Stimulated activated CD8-positive, alpha-beta memory T cell treated with anti-CD3 and anti-CD28 coated beads, Interleukin-12 subunit alpha, Interleukin-12 subunit beta, amount 100 ng/mL, for 24 hours (primary cell): Measurements from ENCODE around the gene KCNQ1.

Experiments
- DNase-seq: peaks from one replicate; pipeline ENCODE4 v3.0.0-alpha.2; 2020; ENCODE audit errors: extremely low read depth

Gene KCNQ1

GRCh38 chr11:2425506-2425905 is 19.3 kb upstream of the KCNQ1 start:
- DNase-seq: no peak

GRCh38 chr11:2426221-2426620 is 18.6 kb upstream of the KCNQ1 start:
- no peak for DNase-seq

GRCh38 chr11:2426826-2427521 is 17.8 kb upstream of the KCNQ1 start:
- no peak for DNase-seq

- no peak for DNase-seq
These were observed 17.0 kb upstream of the KCNQ1 start for GRCh38 chr11:2427721-2428321.

- DNase-seq: peak; percentile 60
These were observed 16.4 kb upstream of the KCNQ1 start for GRCh38 chr11:2428322-2428795.

- no peak for DNase-seq
These were observed 13.4 kb upstream of the KCNQ1 start for GRCh38 chr11:2431395-2431794.

GRCh38 chr11:2432171-2432621 is 12.6 kb upstream of the KCNQ1 start:
- no peak for DNase-seq

- DNase-seq: no peak
These were observed 12.2 kb upstream of the KCNQ1 start for GRCh38 chr11:2432628-2433071.

GRCh38 chr11:2433106-2433925 is 11.5 kb upstream of the KCNQ1 start:
- DNase-seq: no peak

- no peak for DNase-seq
These were observed 10.8 kb upstream of the KCNQ1 start for GRCh38 chr11:2434008-2434407.

GRCh38 chr11:2434506-2435255 is 10.1 kb upstream of the KCNQ1 start:
- no peak for DNase-seq

GRCh38 chr11:2435288-2436012 is 9.4 kb upstream of the KCNQ1 start:
- no peak for DNase-seq

GRCh38 chr11:2436013-2436520 is 8.7 kb upstream of the KCNQ1 start:
- DNase-seq: no peak

- no peak for DNase-seq
These were observed 8.2 kb upstream of the KCNQ1 start for GRCh38 chr11:2436521-2437031.

- DNase-seq: no peak
These were observed 7.3 kb upstream of the KCNQ1 start for GRCh38 chr11:2437516-2437915.

GRCh38 chr11:2439820-2440219 is 5.0 kb upstream of the KCNQ1 start:
- no peak for DNase-seq

GRCh38 chr11:2440646-2441045 is 4.2 kb upstream of the KCNQ1 start:
- no peak for DNase-seq

GRCh38 chr11:2441171-2441570 is 3.6 kb upstream of the KCNQ1 start:
- no peak for DNase-seq

GRCh38 chr11:2442589-2442988 is 2.2 kb upstream of the KCNQ1 start:
- DNase-seq: no peak

GRCh38 chr11:2443406-2443805 is 1.4 kb upstream of the KCNQ1 start:
- no peak for DNase-seq
